PFSK-1 (cell line): ENCODE results near the gene HFM1.

Experiments used
- SIN3A ChIP-seq: IDR thresholded peaks from 2 replicates; pipeline ENCODE4 v1.6.1; 2012; ENCODE audit warnings: mild to moderate bottlenecking, low read length, moderate library complexity, borderline replicate concordance; ENCODE audit not compliant: insufficient read depth
- TAF1 ChIP-seq: IDR thresholded peaks from 2 replicates; pipeline ENCODE4 v1.6.1; 2012; ENCODE audit warnings: low read length, control low read depth, borderline replicate concordance; ENCODE audit not compliant: insufficient read depth

DNA sequence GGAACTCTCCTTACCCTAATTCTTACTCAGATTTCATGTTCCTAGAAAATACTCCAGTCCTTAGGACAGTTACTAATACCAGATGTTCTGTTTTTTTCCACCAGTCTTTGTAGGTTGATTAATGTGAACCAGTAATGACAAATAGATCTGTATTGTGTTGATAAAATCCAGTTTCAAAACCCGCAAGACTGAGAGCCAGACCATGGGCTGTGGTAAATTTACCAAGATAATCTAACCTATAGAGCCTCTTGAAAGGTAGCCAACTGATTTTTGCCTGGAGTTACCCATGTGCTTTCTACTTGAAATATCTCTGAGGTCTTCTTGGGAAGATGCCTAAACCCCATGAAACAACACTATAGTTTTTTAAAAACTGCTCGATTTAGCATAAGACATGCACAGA lies 49.5 kb upstream of the HFM1 start:
- no peak for TF ChIP-seq TAF1
- no peak for TF ChIP-seq SIN3A
